ENCODE measurements around the gene ATP6V1E1.
"Not testable (repeated sequence)": the region's sequence is repeated elsewhere in the genome, so short reads cannot be mapped to it uniquely, and the experiment has no call there.

The ATP6V1E1 gene

GRCh38 chr22:17580441-17581031 is 48.0 kb downstream of the ATP6V1E1 start:
- DNase-seq = no peak

GRCh38 chr22:17579535-17579981 is 49.0 kb downstream of the ATP6V1E1 start:
- DNase-seq = no peak

GRCh38 chr22:17578136-17578754 is 50.3 kb downstream of the ATP6V1E1 start:
- no peak for DNase-seq

GRCh38 chr22:17576470-17576869 is 52.1 kb downstream of the ATP6V1E1 start:
- DNase-seq = no peak

- no peak for DNase-seq
Observed at GRCh38 chr22:17575681-17576080, 52.9 kb downstream of the ATP6V1E1 start.

- no peak for DNase-seq
Observed at GRCh38 chr22:17575151-17575550, 53.4 kb downstream of the ATP6V1E1 start.

- DNase-seq = no peak
Observed at GRCh38 chr22:17570851-17571631, 57.5 kb downstream of the ATP6V1E1 start.

GRCh38 chr22:17569971-17570511 is 58.5 kb downstream of the ATP6V1E1 start:
- DNase-seq = no peak

- DNase-seq = no peak
Observed at GRCh38 chr22:17566776-17567175, 61.8 kb downstream of the ATP6V1E1 start.

GRCh38 chr22:17566016-17566687 is 62.4 kb downstream of the ATP6V1E1 start:
- not testable (repeated sequence) for DNase-seq

- DNase-seq = no peak
Observed at GRCh38 chr22:17563936-17564391, 64.6 kb downstream of the ATP6V1E1 start.

- no peak for DNase-seq
Observed at GRCh38 chr22:17562906-17563870, 65.4 kb downstream of the ATP6V1E1 start, which contains the start of gene SLC25A18. SLC25A18 (plus strand) TSS chr22:17563498; CDS start chr22:17579945, 16,447 bp downstream.

- DNase-seq = no peak
Observed at GRCh38 chr22:17559188-17559587, 69.4 kb downstream of the ATP6V1E1 start.

GRCh38 chr22:17554814-17555213 is 73.7 kb downstream of the ATP6V1E1 start:
- DNase-seq = no peak

- no peak for DNase-seq
Observed at GRCh38 chr22:17552737-17553136, 75.8 kb downstream of the ATP6V1E1 start.

GRCh38 chr22:17549655-17550054 is 78.9 kb downstream of the ATP6V1E1 start:
- peak; percentile 42 for DNase-seq

GRCh38 chr22:17549183-17549582 is 79.4 kb downstream of the ATP6V1E1 start:
- no peak for DNase-seq

GRCh38 chr22:17548756-17549035 is 79.9 kb downstream of the ATP6V1E1 start:
- DNase-seq = no peak

- no peak for DNase-seq
Observed at GRCh38 chr22:17548010-17548755, 80.4 kb downstream of the ATP6V1E1 start.

- no peak for DNase-seq
Observed at GRCh38 chr22:17542452-17542851, 86.1 kb downstream of the ATP6V1E1 start.
